ENCODE results near the gene HNRNPH2. TPM values are rescaled to one million over a fixed set of nuclear protein-coding genes. Genes with fewer than 3 reads are reported as not detected.

Gene HNRNPH2
- total and polyA plus RNA-seq, 2 experiments from 2014 or later: 59.2 to 80.1 TPM

DNA sequence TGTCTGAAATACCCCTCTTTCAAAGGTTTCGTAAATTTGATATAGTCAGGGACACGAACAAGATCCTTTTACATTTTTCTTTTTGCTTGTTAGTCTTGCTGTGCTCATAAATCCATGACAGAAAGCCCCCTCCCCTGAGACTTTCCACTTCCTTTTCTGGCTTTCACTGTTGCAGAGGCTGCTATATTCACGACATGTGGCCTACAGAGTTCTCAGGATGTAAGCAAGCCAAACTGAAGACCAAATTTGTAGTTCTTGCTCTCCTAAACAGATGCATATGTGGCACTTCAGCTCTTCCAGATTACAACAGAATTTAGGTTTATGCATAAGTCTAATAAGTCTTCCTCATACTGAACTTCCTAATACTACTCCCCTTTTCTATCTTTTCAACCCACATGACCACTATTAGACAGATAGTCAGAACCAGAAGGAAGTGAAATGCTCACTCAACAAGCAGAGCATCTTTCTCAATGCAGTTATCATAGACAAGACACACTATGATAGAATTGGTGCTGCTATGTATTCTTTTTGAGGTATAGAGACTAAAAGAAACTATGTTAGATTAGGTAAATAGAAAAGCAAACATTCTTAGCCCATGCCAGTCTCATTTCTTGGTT, 37.0 kb upstream of the HNRNPH2 start (continued):
- TF ChIP-seq ZNF462 (CRISPR knock-in tag; IDR thresholded peaks at IDR 0.05) (no peak), ZNF114 (CRISPR knock-in tag; IDR thresholded peaks at IDR 0.05) (no peak), NANOG (IDR thresholded peaks at IDR 0.05; ENCODE audit: borderline replicate concordance) (no peak), CREB1 (CRISPR knock-in tag; IDR thresholded peaks at IDR 0.05; ENCODE audit: low read depth) (no peak), EZH2phosphoT487 (IDR thresholded peaks at IDR 0.05; ENCODE audit: unreplicated experiment) (no peak), ZNF331 (CRISPR knock-in tag; IDR thresholded peaks at IDR 0.05; ENCODE audit: low read depth) (no peak), ETS1 (IDR thresholded peaks at IDR 0.05) (no peak), EZH2 (IDR thresholded peaks at IDR 0.05; ENCODE audit: low read depth, unreplicated experiment) (no peak), STAT1 (IDR thresholded peaks at IDR 0.05; ENCODE audit: unreplicated experiment) (no peak)

- Mint-ChIP-seq H3K4me3 (no peak overlapping the region), H3K9me3 (no peaks in the 10 kb centered on the region), H3K36me3 (ENCODE audit: low read depth) (no peaks in the 10 kb centered on the region), H3K27me3 (ENCODE audit: insufficient read depth, low read depth, poor library complexity) (peaks cover 4% of the 10 kb centered on the region), H3K4me1 (peaks cover 4% of the 10 kb centered on the region; the same call in 1 of the 3 replicates), H3K27ac (no peak overlapping the region)
- H3K36me3 ChIP-seq (ENCODE audit: insufficient read depth): no peaks in the 10 kb centered on the region
- H3K9me2 ChIP-seq (ENCODE audit: insufficient read depth): no peaks in the 10 kb centered on the region
- ATAC-seq (no peak), DNase-seq (ENCODE audit: low spot score) (no peak)
- H3K27me3 ChIP-seq (ENCODE audit: insufficient read depth): no peaks in the 10 kb centered on the region
- H2AFZ ChIP-seq: no peak overlapping the region
- H3F3A ChIP-seq (replicated peaks; ENCODE audit: low read depth): no peaks in the 10 kb centered on the region
- H3K4me1 ChIP-seq (ENCODE audit: insufficient read depth): no peaks in the 10 kb centered on the region
- H4K20me1 ChIP-seq (replicated peaks; ENCODE audit: insufficient read depth): no peaks in the 10 kb centered on the region
- no peak overlapping the region for H3K4me3 ChIP-seq
- TF ChIP-seq, protein P1, sequence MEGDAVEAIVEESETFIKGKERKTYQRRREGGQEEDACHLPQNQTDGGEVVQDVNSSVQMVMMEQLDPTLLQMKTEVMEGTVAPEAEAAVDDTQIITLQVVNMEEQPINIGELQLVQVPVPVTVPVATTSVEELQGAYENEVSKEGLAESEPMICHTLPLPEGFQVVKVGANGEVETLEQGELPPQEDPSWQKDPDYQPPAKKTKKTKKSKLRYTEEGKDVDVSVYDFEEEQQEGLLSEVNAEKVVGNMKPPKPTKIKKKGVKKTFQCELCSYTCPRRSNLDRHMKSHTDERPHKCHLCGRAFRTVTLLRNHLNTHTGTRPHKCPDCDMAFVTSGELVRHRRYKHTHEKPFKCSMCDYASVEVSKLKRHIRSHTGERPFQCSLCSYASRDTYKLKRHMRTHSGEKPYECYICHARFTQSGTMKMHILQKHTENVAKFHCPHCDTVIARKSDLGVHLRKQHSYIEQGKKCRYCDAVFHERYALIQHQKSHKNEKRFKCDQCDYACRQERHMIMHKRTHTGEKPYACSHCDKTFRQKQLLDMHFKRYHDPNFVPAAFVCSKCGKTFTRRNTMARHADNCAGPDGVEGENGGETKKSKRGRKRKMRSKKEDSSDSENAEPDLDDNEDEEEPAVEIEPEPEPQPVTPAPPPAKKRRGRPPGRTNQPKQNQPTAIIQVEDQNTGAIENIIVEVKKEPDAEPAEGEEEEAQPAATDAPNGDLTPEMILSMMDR (conservative IDR thresholded peaks at IDR 0.05; ENCODE audit: low read depth in 2 of 2): no peak
- no peak for TF ChIP-seq ZNF114 (CRISPR knock-in tag; IDR thresholded peaks at IDR 0.05)
- H3K4me2 ChIP-seq: no peak overlapping the region
- no peaks in the 10 kb centered on the region for H3K79me2 ChIP-seq (replicated peaks; ENCODE audit: insufficient read depth)
- H3K27ac ChIP-seq (ENCODE audit: low read depth): no peak overlapping the region
Observed at GRCh38 chrX:101377547-101377946, 30.5 kb upstream of the HNRNPH2 start.
